ENCODE measurements around the gene PLEKHG4B. TPM values are rescaled to one million over a fixed set of nuclear protein-coding genes. Genes with fewer than 3 reads are reported as not detected.
"Not testable (repeated sequence)": the region's sequence is repeated elsewhere in the genome, so short reads cannot be mapped to it uniquely, and the experiment has no call there.

The PLEKHG4B gene
- total and polyA plus RNA-seq, 9 donors = 0.46 to 2.9 (median 1.1) TPM

DNA sequence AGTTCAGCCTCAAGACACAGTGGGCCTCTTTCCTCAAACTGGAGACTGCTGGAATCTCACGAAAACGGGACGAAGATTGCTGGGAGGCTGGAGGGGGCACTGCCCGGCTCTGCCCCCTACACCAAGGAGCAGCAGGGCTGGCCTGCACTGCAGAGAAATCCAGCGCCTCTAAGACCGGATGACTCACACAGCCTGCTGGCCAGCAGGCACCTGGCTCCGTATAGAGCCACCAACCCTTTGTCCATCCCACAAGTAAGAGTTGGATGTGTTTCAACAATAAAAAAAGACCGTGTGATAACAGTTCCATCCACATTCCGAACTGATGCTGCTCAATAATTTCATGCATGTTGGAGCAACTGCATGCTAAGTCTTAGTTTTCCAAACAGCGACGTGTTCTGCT lies 114.4 kb downstream of the PLEKHG4B start:
- DNase-seq = no peak
- peaks cover 11% of the 10 kb centered on the region for H3K4me1 ChIP-seq (ENCODE audit: control insufficient read depth, insufficient read depth, low read length)
- WGBS (ENCODE audit: insufficient coverage) = 51% methylated on average over 4 of the region's 11 CpGs
- H3K27me3 ChIP-seq (ENCODE audit: control insufficient read depth, insufficient read depth, low read length) = no peaks in the 10 kb centered on the region
- no peak overlapping the region for H3K27ac ChIP-seq (ENCODE audit: low read length)
- no peaks in the 10 kb centered on the region for H3K9me3 ChIP-seq (replicated peaks; ENCODE audit: control insufficient read depth, low read depth, low read length)
- H3K4me3 ChIP-seq (ENCODE audit: low read length) = no peak overlapping the region
- peaks cover 29% of the 10 kb centered on the region for H3K36me3 ChIP-seq (ENCODE audit: control insufficient read depth, insufficient read depth, low read length)

DNA sequence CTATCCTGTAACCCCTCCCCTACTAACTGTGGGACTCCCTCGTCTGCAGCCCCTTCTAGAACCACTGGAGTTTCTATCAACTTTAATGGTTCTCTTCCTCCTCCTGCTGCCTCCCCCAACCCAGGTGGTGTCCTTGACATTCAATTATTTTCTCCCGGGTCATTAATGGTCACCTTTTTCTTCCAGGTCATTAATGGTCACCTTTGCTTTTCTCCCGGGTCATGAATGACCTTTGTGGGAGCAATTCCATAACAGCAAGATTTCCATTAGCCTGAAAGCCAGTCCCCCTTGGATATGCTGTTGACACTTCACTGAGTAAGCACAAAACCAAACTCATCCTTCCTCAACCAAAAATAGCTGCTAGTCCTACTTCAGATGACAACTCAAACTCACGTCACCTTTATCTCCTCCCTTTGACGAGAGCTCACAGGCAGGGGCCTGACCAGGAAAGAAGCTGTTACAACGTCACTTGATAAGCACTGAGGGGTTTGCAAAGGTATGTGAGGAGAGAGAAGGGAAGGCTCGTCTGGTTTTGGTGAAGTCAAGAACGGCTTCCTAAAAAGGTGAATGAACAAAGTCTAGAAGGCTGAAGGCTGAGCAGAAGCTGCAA lies 115.1 kb downstream of the PLEKHG4B start:
- H3K9me3 ChIP-seq (replicated peaks; ENCODE audit: control insufficient read depth, low read depth, low read length) = no peaks in the 10 kb centered on the region
- H3K4me3 ChIP-seq (ENCODE audit: low read length) = no peak overlapping the region
- H3K36me3 ChIP-seq (ENCODE audit: control insufficient read depth, insufficient read depth, low read length) = peaks cover 29% of the 10 kb centered on the region
- no peaks in the 10 kb centered on the region for H3K27me3 ChIP-seq (ENCODE audit: control insufficient read depth, insufficient read depth, low read length)
- no peak overlapping the region for H3K27ac ChIP-seq (ENCODE audit: low read length)
- WGBS (ENCODE audit: insufficient coverage) = 62% methylated on average over 6 of the region's 8 CpGs
- DNase-seq = no peak
- peaks cover 8% of the 10 kb centered on the region for H3K4me1 ChIP-seq (ENCODE audit: control insufficient read depth, insufficient read depth, low read length)

DNA sequence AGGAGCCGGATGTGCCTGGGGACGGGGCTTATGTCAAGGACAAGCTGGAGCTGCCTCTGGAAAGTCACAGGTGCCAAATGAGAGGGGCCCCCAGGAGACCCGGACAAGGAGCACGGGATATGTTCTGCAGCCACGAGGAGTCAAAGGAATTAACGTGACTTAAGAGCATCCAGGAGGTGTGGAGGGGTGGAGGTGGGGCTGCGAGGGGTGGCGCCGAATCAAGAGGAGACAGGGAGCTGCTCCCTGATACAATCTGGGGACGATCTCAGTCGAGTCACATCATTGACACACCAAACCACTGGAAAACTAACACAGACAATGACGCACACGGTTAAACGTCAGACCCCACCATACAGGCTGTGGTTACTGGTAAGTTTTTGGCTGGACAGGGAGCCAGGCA lies 115.6 kb downstream of the PLEKHG4B start:
- no peak overlapping the region for H3K4me3 ChIP-seq (ENCODE audit: low read length)
- H3K9me3 ChIP-seq (replicated peaks; ENCODE audit: control insufficient read depth, low read depth, low read length) = no peaks in the 10 kb centered on the region
- no peak for DNase-seq
- H3K4me1 ChIP-seq (ENCODE audit: control insufficient read depth, insufficient read depth, low read length) = peaks cover 8% of the 10 kb centered on the region
- peaks cover 29% of the 10 kb centered on the region for H3K36me3 ChIP-seq (ENCODE audit: control insufficient read depth, insufficient read depth, low read length)
- no peak overlapping the region for H3K27ac ChIP-seq (ENCODE audit: low read length)
- 33% methylated on average over 5 of the region's 14 CpGs for WGBS (ENCODE audit: insufficient coverage)
- H3K27me3 ChIP-seq (ENCODE audit: control insufficient read depth, insufficient read depth, low read length) = no peaks in the 10 kb centered on the region

DNA sequence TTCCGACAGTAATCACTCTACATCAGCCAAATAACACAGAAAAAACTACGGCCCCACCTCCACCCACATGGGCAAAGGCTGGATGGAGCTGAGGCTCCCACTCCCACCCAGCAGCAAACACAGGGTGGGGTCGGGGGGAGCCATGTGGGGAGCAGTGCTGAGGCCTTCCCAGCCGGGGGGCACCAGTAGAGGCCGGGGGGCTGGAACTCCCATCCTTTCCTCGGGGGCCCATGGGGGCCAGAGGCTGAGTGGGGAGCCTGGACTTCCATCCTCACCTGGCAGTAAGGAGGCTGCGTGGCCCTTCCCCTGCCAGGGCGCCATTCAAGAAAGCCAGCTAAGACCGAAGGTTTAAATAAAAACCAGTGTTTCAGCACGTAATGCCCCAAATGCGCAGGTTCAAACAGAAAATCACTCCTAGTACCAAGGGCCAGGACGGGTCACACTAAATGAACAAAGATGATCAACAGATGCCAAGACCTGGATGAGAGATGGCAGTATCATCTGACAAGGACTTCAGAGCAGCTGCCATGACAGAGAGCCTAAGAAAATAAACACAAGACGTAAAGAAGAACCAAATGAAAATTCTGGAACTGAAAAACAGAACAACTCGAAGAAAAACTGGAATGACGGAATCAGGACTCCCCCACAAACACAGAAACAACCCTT lies 116.6 kb downstream of the PLEKHG4B start:
- WGBS (ENCODE audit: insufficient coverage) = 99% methylated on average over 9 of the region's 15 CpGs
- Histone ChIP-seq H3K27ac (ENCODE audit: low read length) (no peak overlapping the region), H3K4me3 (ENCODE audit: low read length) (no peak overlapping the region), H3K4me1 (ENCODE audit: control insufficient read depth, insufficient read depth, low read length) (peaks cover 8% of the 10 kb centered on the region), H3K27me3 (ENCODE audit: control insufficient read depth, insufficient read depth, low read length) (no peaks in the 10 kb centered on the region), H3K9me3 (replicated peaks; ENCODE audit: control insufficient read depth, low read depth, low read length) (no peaks in the 10 kb centered on the region), H3K36me3 (ENCODE audit: control insufficient read depth, insufficient read depth, low read length) (peaks cover 26% of the 10 kb centered on the region)
- DNase-seq = no peak

DNA sequence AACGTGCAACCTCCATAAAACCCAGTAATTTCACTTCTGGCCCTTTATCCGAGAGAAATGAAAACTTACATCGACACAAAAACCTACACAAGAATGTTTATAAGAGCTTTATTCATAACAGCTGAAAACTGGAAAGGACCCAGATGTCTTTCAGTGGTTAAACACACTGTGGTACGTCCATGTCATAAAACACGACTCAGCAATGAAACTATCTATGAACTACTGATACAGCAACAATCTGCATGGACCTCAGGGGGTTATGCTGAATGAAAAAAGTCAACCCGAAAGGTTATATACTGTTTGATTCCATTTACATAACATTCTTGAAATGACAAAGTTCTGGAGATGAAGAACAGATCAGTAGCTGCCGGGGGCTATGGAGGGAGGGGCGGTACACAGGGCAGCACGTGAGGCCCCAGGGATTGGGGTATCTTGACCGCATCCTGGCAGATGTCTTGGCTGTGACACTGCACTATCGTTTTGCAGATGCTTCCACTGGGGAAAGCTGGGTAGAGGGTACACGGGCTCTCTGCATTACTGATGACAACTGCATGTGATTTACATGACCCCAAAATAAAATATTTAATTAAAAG lies 121.9 kb downstream of the PLEKHG4B start:
- Histone ChIP-seq H3K27ac (ENCODE audit: low read length) (no peak overlapping the region), H3K9me3 (replicated peaks; ENCODE audit: control insufficient read depth, low read depth, low read length) (no peaks in the 10 kb centered on the region), H3K36me3 (ENCODE audit: control insufficient read depth, insufficient read depth, low read length) (peaks cover 15% of the 10 kb centered on the region), H3K4me3 (ENCODE audit: low read length) (no peak overlapping the region), H3K27me3 (ENCODE audit: control insufficient read depth, insufficient read depth, low read length) (no peaks in the 10 kb centered on the region), H3K4me1 (ENCODE audit: control insufficient read depth, insufficient read depth, low read length) (peaks cover under 1% of the 10 kb centered on the region)
- no peak for DNase-seq
- WGBS (ENCODE audit: insufficient coverage) = 90% methylated on average over 4 of the region's 12 CpGs

DNA sequence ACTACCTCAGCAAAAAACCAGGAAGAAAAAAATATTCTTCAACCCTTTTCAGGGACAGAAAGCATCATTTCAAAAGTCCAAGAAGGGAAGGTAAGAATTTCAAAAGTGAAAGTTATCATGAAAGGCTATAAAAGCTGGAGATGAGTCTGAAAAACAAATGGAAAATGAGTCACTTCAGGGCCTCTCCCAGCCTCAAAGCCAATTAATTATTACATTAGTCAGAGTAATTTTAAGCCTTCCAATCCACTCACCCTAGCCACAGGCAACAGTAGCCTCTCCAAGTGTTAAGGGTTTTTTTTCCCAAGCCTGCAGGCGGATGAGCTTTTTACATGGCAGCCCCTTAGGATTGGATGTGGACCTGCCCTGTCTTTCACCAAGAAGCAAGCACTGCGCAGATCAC lies 123.3 kb downstream of the PLEKHG4B start:
- no CpG with 5 or more reads among the region's 2 CpGs for WGBS (ENCODE audit: insufficient coverage)
- H3K4me3 ChIP-seq (ENCODE audit: low read length); H3K27me3 ChIP-seq (ENCODE audit: control insufficient read depth, insufficient read depth, low read length); DNase-seq; H3K9me3 ChIP-seq (replicated peaks; ENCODE audit: control insufficient read depth, low read depth, low read length); H3K4me1 ChIP-seq (ENCODE audit: control insufficient read depth, insufficient read depth, low read length); H3K27ac ChIP-seq (ENCODE audit: low read length): not testable (repeated sequence)
- peaks cover 15% of the 10 kb centered on the region for H3K36me3 ChIP-seq (ENCODE audit: control insufficient read depth, insufficient read depth, low read length)

DNA sequence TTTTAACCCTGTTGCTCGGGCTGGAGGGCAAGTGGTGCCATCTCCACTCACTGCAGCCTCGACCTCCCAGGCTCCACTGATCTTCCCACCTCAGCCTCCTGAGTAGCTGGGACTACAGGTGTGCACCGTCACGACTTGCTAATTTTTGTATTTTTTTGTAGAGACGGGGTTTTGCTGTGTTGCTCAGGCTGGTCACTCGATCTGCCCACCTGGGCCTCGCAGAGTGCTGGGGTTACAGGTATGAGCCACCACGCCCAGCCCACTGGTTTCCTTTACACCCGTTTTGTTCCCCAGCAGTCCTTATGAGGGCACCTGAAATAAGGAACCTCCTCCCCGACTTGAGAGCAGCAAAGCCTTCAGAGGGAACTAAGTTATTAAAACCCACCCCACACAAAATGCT lies 124.1 kb downstream of the PLEKHG4B start:
- H3K4me3 ChIP-seq (ENCODE audit: low read length); H3K4me1 ChIP-seq (ENCODE audit: control insufficient read depth, insufficient read depth, low read length); H3K9me3 ChIP-seq (replicated peaks; ENCODE audit: control insufficient read depth, low read depth, low read length); DNase-seq; H3K27ac ChIP-seq (ENCODE audit: low read length); H3K27me3 ChIP-seq (ENCODE audit: control insufficient read depth, insufficient read depth, low read length): not testable (repeated sequence)
- no CpG with 5 or more reads among the region's 10 CpGs for WGBS (ENCODE audit: insufficient coverage)
- H3K36me3 ChIP-seq (ENCODE audit: control insufficient read depth, insufficient read depth, low read length) = peaks cover 15% of the 10 kb centered on the region

DNA sequence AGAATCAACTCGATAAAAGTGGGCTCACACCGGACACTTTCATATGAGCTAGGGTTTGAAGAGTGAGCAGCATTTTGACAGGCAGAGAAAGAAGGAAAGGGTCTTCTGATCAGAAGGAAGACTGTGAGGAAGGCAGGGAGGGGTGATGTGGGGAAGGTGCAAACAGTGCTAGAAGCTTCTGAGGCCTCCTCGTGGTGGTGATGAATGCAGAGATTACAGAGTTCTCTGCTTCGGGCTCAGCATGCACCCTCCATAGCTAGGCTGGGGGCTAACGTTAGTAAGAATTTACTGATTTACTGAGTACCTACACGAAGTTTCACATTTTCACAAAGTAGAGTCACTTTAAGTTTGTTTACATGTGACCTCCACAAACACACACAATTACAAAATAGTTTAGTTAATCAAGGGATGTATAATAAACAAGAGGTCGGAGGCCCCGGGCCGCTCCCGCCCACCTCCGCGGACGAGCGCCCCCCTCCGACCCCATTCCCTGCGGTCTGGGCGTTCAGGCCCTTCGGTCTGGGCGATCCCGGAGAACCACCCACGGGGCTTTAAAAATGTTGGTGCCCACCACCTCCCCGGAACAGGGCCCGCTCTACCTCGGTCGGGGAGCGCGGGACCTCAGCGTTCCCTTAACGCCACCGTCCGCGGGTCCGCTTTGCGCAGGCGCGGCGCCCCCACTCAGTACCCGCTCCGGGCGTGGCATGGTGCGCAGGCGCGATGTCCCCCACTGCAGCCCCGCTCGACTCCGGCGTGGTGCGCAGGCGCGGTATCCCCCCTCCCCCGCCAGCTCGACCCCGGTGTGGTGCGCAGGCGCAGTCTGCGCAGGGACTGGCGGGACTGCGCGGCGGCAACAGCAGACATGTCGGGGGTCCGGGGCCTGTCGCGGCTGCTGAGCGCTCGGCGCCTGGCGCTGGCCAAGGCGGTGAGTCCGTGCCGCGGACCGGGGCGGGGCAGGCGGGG lies 125.8 kb downstream of the PLEKHG4B start, which contains the start of the genes CCDC127 and SDHA:
CCDC127 (minus strand) TSS at position 660 of the 963 bp plus-strand sequence. CDS start 1,304 bp downstream, outside the sequence.
SDHA (plus strand) TSS at position 827 of the 963 bp plus-strand sequence; CDS start at position 863, 36 bp downstream.
- WGBS (ENCODE audit: insufficient coverage) = under 1% methylated on average over 69 of the region's 75 CpGs
- Histone ChIP-seq H3K4me3 (ENCODE audit: low read length) (peak within 1 kb of the TSS; percentile 92), H3K36me3 (ENCODE audit: control insufficient read depth, insufficient read depth, low read length) (peaks cover 15% of the 10 kb centered on the region), H3K27ac (ENCODE audit: low read length) (peak within 1 kb of the TSS; percentile 88)
- peak; percentile 98 for DNase-seq
- not testable (repeated sequence) for H3K4me1 ChIP-seq (ENCODE audit: control insufficient read depth, insufficient read depth, low read length); H3K27me3 ChIP-seq (ENCODE audit: control insufficient read depth, insufficient read depth, low read length); H3K9me3 ChIP-seq (replicated peaks; ENCODE audit: control insufficient read depth, low read depth, low read length)

DNA sequence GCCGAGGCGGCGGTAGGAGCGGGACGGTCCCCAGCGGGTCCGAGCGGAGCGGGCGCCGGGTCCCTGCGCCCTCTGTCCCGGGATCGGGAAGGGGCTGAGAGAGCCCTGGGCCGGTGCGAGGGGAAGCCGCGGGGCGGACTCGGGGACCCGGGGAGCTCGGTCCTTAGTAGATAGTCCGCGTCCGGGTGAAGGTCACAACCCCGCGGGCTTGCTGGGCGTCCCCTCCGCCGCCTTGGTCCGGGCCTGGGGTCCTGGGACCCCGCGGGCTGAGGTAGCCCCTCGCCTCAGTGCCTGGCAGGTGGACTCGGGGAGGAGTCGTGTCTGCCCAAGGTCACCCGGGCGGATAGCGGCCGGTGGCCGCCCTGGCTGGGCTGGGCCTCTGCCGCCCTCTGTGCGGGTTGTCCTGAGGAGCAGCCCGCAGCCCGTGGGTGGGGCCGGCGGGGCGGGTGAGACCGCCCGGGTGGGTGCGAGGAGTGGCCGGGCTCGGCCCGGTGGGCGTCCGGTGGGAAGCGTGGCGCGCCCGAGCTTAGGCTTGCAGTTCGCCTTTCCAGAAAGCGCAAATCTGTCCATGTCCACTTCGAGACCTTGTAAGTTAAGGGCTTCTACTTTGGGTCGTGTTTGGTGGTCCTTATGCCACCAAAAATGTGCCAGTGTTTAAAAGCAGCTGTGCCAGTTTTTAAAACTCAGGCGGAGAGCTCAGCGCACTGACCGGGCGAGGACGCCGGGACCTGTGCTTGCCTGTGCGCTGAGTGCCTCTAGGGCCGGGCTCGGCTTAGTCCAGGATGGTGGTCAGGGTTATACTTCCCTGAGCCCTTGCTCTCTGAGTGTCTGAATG lies 126.7 kb downstream of the PLEKHG4B start:
- H3K9me3 ChIP-seq (replicated peaks; ENCODE audit: control insufficient read depth, low read depth, low read length) = no peaks in the 10 kb centered on the region
- peak overlapping the region; percentile 92 for H3K4me3 ChIP-seq (ENCODE audit: low read length)
- peaks cover 12% of the 10 kb centered on the region for H3K36me3 ChIP-seq (ENCODE audit: control insufficient read depth, insufficient read depth, low read length)
- H3K27me3 ChIP-seq (ENCODE audit: control insufficient read depth, insufficient read depth, low read length) = no peaks in the 10 kb centered on the region
- DNase-seq = peak; percentile 45
- peaks cover 7% of the 10 kb centered on the region for H3K4me1 ChIP-seq (ENCODE audit: control insufficient read depth, insufficient read depth, low read length)
- H3K27ac ChIP-seq (ENCODE audit: low read length) = peak overlapping the region; percentile 78
- under 1% methylated on average over 66 of the region's 73 CpGs for WGBS (ENCODE audit: insufficient coverage)

Data from muscle of leg (tissue), 11 donors.